ENCODE data around the gene KRT77. TPM values are rescaled to one million over a fixed set of nuclear protein-coding genes. Genes with fewer than 3 reads are reported as not detected.
"Not testable (repeated sequence)": the region's sequence is repeated elsewhere in the genome, so short reads cannot be mapped to it uniquely, and the experiment has no call there.

KRT77 gene
- polyA plus RNA-seq, 6 donors from 2014 or later: not detected

GRCh38 chr12:52715416-52715815, 12.1 kb upstream of the KRT77 start:
- H3K9me3 Mint-ChIP-seq: peaks cover 0 to 6% (median 0%) of the 10 kb centered on the region in 7 donors
- H3K27ac Mint-ChIP-seq: no peak overlapping the region
- DNase-seq (no peak), ATAC-seq (ENCODE audit: low read depth in 2 of 2) (no peak)
- H3K4me3 Mint-ChIP-seq: no peak overlapping the region
- H3K4me1 Mint-ChIP-seq: peaks cover 0 to 6% (median 5%) of the 10 kb centered on the region in 3 donors
- H3K27me3 Mint-ChIP-seq: peaks cover 46 to 63% (median 59%) of the 10 kb centered on the region in 3 donors
- H3K36me3 Mint-ChIP-seq: no peaks in the 10 kb centered on the region

GRCh38 chr12:52714887-52715281, 11.6 kb upstream of the KRT77 start:
- Mint-ChIP-seq H3K27ac (no peak overlapping the region), H3K36me3 (no peaks in the 10 kb centered on the region), H3K9me3 (peaks cover 0 to 6% (median 0%) of the 10 kb centered on the region in 7 donors), H3K4me3 (no peak overlapping the region), H3K27me3 (peaks cover 43 to 63% (median 59%) of the 10 kb centered on the region in 3 donors), H3K4me1 (peaks cover 0 to 6% (median 5%) of the 10 kb centered on the region in 3 donors)
- ATAC-seq (ENCODE audit: low read depth in 2 of 2) (no peak), DNase-seq (no peak)

- H3K9me3 Mint-ChIP-seq: peaks cover 0 to 6% (median 0%) of the 10 kb centered on the region in 7 donors
- no peak overlapping the region for H3K27ac Mint-ChIP-seq
- H3K4me3 Mint-ChIP-seq: no peak overlapping the region
- peaks cover 42 to 63% (median 60%) of the 10 kb centered on the region in 3 donors for H3K27me3 Mint-ChIP-seq
- peaks cover 0 to 6% (median 5%) of the 10 kb centered on the region in 3 donors for H3K4me1 Mint-ChIP-seq
- DNase-seq (no peak), ATAC-seq (ENCODE audit: low read depth in 2 of 2) (no peak)
- no peaks in the 10 kb centered on the region for H3K36me3 Mint-ChIP-seq
Measured at GRCh38 chr12:52713960-52714886, 10.9 kb upstream of the KRT77 start.

GRCh38 chr12:52712122-52712521, 8.8 kb upstream of the KRT77 start:
- H3K27ac Mint-ChIP-seq; DNase-seq; H3K4me3 Mint-ChIP-seq; H3K4me1 Mint-ChIP-seq; ATAC-seq (ENCODE audit: low read depth in 2 of 2); H3K9me3 Mint-ChIP-seq; H3K36me3 Mint-ChIP-seq: not testable (repeated sequence)
- H3K27me3 Mint-ChIP-seq: peaks cover 41 to 68% (median 59%) of the 10 kb centered on the region in 3 donors

GRCh38 chr12:52710730-52711129, 7.4 kb upstream of the KRT77 start:
- H3K27ac Mint-ChIP-seq: no peak overlapping the region
- no peaks in the 10 kb centered on the region for H3K36me3 Mint-ChIP-seq
- no peak overlapping the region for H3K4me3 Mint-ChIP-seq
- ATAC-seq (ENCODE audit: low read depth in 2 of 2) (no peak), DNase-seq (no peak)
- peaks cover 32 to 61% (median 53%) of the 10 kb centered on the region in 3 donors for H3K27me3 Mint-ChIP-seq
- peaks cover 0 to 6% (median 0%) of the 10 kb centered on the region in 7 donors for H3K9me3 Mint-ChIP-seq
- H3K4me1 Mint-ChIP-seq: peaks cover 0 to 6% (median 5%) of the 10 kb centered on the region in 3 donors

- H3K4me1 Mint-ChIP-seq: no peaks in the 10 kb centered on the region
- H3K27me3 Mint-ChIP-seq: peaks cover 28 to 40% (median 37%) of the 10 kb centered on the region in 3 donors
- no peak overlapping the region for H3K4me3 Mint-ChIP-seq
- peak overlapping the region in 1 of 6 donors; percentile 84 for H3K27ac Mint-ChIP-seq
- peaks cover 0 to 3% (median 0%) of the 10 kb centered on the region in 7 donors for H3K9me3 Mint-ChIP-seq
- ATAC-seq (ENCODE audit: low read depth in 2 of 2): no peak
- H3K36me3 Mint-ChIP-seq: no peaks in the 10 kb centered on the region
- DNase-seq: no peak
Measured at GRCh38 chr12:52708010-52708409, 4.7 kb upstream of the KRT77 start.

GRCh38 chr12:52704464-52704863, 1.1 kb upstream of the KRT77 start:
- ATAC-seq (ENCODE audit: low read depth in 2 of 2) (no peak), DNase-seq (no peak)
- Mint-ChIP-seq H3K27ac (no peak overlapping the region), H3K27me3 (peaks cover 28 to 54% (median 50%) of the 10 kb centered on the region in 3 donors), H3K4me3 (no peak overlapping the region), H3K36me3 (no peaks in the 10 kb centered on the region), H3K4me1 (no peaks in the 10 kb centered on the region), H3K9me3 (no peaks in the 10 kb centered on the region)

GRCh38 chr12:52703878-52704277, 554 bp upstream of the KRT77 start:
- no peak for DNase-seq
- Mint-ChIP-seq H3K9me3 (no peaks in the 10 kb centered on the region), H3K36me3 (no peaks in the 10 kb centered on the region), H3K27me3 (peaks cover 28 to 57% (median 49%) of the 10 kb centered on the region in 3 donors), H3K4me3 (no peak overlapping the region), H3K4me1 (no peaks in the 10 kb centered on the region), H3K27ac (no peak overlapping the region)
- ATAC-seq (ENCODE audit: low read depth in 2 of 2): no peak

GRCh38 chr12:52702338-52702737, 986 bp downstream of the KRT77 start:
- H3K27me3 Mint-ChIP-seq: peaks cover 27 to 60% (median 46%) of the 10 kb centered on the region in 3 donors

GRCh38 chr12:52701281-52701680, 2.0 kb downstream of the KRT77 start:
- ATAC-seq (ENCODE audit: low read depth in 2 of 2) (no peak), DNase-seq (no peak)
- Mint-ChIP-seq H3K9me3 (no peaks in the 10 kb centered on the region), H3K27me3 (peaks cover 24 to 61% (median 44%) of the 10 kb centered on the region in 3 donors), H3K4me3 (peak overlapping the region in 1 of 8 donors; percentile 52), H3K36me3 (no peaks in the 10 kb centered on the region), H3K27ac (no peak overlapping the region), H3K4me1 (no peaks in the 10 kb centered on the region)

More at GRCh38 chr12:52702338-52702737, 986 bp downstream of the KRT77 start:
- Mint-ChIP-seq H3K4me1 (no peaks in the 10 kb centered on the region), H3K36me3 (no peaks in the 10 kb centered on the region), H3K4me3 (no peak overlapping the region), H3K9me3 (no peaks in the 10 kb centered on the region), H3K27ac (no peak overlapping the region)
- ATAC-seq (ENCODE audit: low read depth in 2 of 2): no peak
- DNase-seq: no peak

GRCh38 chr12:52699960-52700359, 3.4 kb downstream of the KRT77 start:
- ATAC-seq (ENCODE audit: low read depth in 2 of 2): no peak
- Mint-ChIP-seq H3K9me3 (no peaks in the 10 kb centered on the region), H3K27me3 (peaks cover 21 to 70% (median 55%) of the 10 kb centered on the region in 3 donors), H3K27ac (peak overlapping the region in 1 of 6 donors; percentile 57), H3K36me3 (no peaks in the 10 kb centered on the region), H3K4me1 (no peaks in the 10 kb centered on the region), H3K4me3 (peak overlapping the region in 1 of 8 donors; percentile 58)
- no peak for DNase-seq

GRCh38 chr12:52699373-52699772, 4.0 kb downstream of the KRT77 start:
- Mint-ChIP-seq H3K4me1 (no peaks in the 10 kb centered on the region), H3K27ac (no peak overlapping the region), H3K4me3 (no peak overlapping the region), H3K36me3 (no peaks in the 10 kb centered on the region), H3K9me3 (no peaks in the 10 kb centered on the region), H3K27me3 (peaks cover 21 to 73% (median 61%) of the 10 kb centered on the region in 3 donors)
- ATAC-seq (ENCODE audit: low read depth in 2 of 2) (no peak), DNase-seq (no peak)

- Mint-ChIP-seq H3K27me3 (peaks cover 18 to 71% (median 63%) of the 10 kb centered on the region in 3 donors), H3K36me3 (no peaks in the 10 kb centered on the region), H3K9me3 (no peaks in the 10 kb centered on the region), H3K4me3 (no peak overlapping the region), H3K27ac (no peak overlapping the region), H3K4me1 (no peaks in the 10 kb centered on the region)
- DNase-seq (no peak), ATAC-seq (ENCODE audit: low read depth in 2 of 2) (no peak)
Measured at GRCh38 chr12:52698651-52699340, 4.5 kb downstream of the KRT77 start.

All from naive B cell (primary cell).